ENCODE measurements around the gene RBBP8.
"Not testable (repeated sequence)": the region's sequence is repeated elsewhere in the genome, so short reads cannot be mapped to it uniquely, and the experiment has no call there.

The RBBP8 gene

DNA sequence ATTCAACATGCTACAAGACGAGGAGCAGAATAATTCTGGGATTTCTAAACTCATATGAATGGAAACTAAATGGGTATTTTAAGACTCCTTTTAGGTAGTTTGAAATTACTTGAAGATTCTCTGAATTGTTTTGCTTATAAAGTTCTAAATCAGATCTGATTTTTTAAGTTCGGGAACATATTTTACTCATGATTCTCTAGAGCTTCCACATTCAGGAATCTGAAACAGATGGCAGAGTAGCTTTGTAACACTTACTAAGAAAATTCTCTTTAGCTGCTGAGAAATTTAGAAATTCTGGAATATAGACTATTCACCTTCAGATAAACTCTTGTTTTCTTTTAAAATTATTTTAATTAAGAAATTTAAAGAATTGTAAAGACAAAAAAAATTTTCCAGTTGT is 13.7 kb downstream of the RBBP8 start:
- DNase-seq = no peak

DNA sequence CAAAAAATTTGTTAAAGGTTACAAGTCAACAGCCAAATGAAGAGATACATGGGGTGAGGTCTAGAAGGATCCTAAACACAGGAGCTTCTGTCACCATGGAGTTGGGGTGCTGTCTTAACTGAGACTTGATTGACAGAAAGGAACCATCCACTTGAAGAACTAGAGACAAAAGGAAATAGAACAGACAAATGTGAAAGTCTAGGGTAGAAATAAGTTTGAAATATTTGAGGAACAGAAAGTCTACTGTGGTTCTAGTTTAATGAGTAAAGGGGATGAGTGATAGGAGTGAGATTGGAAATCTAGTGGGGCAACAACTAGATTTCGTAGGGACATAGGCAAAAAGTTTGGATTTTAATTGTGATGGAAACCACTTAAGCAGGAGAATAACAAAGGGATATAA is 18.7 kb downstream of the RBBP8 start:
- DNase-seq = no peak

DNA sequence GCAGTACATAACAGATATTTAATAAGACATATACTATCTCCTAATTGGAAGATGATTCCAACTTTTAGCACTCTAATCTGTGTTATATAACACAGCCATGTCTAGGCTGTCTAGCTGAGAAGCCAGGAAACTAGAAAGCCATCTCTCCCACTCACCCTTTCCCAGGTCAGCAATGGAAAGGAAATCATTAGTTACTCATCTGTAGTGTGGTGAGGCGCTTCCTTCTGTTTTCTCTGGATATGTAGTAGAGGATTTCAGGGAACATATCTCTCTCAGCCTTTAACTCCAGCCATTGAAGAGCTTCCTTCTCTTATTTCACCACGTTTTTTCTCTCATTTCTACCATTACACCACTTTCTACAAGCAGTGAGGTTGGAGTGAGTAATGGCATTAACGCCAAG is 19.4 kb downstream of the RBBP8 start:
- no peak for DNase-seq

DNA sequence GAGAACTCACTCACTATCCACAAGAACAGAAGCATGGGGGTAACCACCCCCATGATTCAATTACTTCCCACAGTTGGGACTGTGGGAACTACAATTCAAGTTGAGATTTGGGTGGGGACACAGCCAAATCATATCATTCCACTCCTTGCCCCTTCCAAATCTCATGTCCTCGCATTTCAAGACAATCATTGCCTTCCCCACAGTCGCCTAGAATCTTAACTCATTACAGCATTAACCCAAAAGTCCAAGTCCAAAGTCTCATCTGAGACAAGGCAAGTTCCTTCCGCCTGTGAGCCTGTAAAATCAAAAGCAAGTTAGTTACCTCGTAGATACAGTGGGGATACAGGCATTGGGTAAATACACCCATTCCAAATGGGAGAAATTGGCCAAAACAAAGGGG is 20.9 kb downstream of the RBBP8 start:
- DNase-seq = not testable (repeated sequence)

DNA sequence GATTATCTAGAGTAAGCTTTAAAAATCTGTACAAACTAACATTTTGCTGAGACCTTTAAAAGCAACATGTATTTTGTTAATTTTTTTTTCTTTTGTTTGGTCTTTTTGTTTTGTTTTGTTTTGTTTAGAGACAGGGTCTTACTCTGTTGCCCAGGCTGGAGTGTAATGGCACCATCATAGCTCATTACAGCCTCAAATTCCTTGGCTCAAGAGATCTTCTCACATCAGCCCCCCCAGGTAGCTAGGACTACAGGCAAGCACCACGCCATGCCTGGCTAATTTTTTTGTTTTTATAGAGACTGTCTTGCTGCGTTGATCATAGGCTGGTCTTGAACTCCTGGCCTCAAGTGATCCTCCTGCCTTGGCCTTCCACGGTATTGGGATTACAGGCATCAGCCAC is 23.1 kb downstream of the RBBP8 start:
- DNase-seq = no peak

DNA sequence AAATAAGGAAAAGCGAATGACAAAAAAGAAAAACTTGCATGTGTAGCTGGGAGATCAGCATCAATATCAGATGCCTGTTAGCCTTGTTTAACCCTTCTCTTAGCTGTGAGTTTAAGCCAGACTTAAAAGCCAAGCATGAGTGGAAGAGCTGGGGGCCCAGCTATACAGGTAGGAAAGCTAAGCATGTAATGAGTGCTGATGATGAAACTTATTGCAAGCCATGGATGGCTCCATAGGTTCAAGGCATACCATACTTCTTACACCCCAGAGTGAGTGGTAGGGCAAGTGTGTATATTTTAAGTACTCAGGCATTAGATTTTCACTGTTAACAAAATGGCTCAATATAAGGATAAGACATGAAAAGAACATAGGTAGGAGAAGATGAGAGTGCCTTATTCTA is 28.0 kb downstream of the RBBP8 start:
- DNase-seq = no peak

DNA sequence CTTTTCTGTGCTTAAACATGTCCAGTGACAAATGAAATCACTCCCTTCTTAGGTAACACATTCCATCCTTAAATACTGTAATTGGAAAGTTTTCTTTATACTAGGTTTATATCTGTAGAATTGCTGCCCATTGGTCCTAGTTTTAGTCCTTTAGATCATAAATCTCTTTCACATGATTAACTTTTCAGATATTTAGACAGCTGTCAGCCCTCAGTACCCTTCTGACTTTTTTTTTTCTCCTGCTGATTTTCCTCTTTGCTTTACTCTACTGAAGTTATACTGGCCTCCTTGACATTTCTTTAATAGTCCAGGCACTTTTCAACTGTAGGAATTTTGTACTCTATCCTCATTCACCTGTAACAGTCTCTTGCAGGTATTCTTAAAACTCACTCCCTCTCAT is 28.9 kb downstream of the RBBP8 start:
- no peak for DNase-seq

DNA sequence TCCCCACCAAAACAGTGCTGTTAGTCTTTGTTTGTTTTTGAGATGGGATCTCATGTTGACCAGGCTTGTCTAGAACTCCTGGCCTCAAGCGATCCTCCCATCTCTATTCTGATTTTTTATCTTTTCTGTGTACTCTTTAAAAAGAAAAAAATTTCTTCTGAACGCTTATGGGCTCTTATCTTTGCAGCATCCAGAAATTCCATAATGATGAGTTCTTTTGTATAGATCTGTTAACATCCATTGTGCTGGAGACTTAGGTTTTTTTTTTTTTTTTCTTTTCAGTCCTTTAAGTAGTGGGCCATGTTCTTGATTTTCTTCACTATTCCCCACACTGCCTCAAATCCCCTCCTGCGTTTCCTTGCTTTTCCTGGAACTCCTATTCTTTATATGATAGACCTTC is 31.0 kb downstream of the RBBP8 start:
- no peak for DNase-seq

DNA sequence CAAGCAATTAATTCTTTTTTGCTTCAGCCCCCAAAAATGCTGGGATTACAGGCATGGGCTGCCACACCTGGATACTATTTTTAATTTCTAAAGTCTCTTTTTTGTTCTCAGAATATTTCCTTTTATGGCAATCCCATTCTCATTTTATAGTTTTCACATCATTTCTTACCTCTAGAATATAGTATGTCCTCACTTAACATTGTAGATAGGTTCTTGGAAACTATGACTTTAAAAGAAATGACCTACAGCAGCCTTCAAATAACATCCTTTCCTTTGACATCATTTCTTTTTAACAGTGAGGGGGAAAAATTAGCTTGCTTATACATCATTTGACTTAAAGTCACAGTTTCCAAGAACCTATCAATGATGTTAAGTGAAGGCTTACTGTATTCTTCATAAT is 31.6 kb downstream of the RBBP8 start:
- DNase-seq = no peak

DNA sequence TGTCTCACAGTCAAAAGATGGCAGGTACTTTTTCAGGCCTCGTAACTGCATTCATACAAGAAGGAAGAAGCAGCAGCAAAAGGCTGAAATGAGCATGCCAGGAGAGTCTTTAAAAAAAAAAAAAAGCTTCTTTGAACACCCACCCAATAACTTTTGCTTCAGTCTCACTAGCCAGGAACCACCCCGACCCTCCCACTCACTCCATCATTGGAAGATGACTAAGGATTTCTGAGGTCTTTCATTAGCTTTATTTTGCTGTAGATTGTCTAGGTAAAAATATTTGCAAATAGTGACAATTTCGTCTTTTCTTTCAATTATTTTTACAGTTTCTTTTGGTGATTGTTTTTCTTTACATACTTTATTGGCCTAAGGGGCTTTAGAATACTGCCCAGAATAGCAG is 37.9 kb downstream of the RBBP8 start:
- no peak for DNase-seq

DNA sequence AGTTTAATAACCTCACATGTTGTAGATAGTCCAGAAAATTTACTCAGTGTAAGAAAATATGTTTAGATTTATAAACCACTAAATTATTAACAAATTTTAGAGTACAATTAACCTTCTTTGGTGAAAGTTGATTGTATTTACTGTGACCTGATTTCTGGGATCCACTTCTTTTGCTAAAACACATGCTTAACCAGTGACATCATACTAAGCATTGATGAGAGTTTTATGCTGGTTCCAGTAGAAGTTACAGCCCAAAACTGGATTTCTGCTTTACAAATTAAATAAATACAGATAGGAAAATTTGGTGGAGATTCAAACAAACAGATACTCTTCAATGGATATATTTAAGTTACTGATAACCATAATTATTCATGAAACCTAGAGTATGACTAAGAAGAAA is 40.9 kb downstream of the RBBP8 start:
- no peak for DNase-seq

DNA sequence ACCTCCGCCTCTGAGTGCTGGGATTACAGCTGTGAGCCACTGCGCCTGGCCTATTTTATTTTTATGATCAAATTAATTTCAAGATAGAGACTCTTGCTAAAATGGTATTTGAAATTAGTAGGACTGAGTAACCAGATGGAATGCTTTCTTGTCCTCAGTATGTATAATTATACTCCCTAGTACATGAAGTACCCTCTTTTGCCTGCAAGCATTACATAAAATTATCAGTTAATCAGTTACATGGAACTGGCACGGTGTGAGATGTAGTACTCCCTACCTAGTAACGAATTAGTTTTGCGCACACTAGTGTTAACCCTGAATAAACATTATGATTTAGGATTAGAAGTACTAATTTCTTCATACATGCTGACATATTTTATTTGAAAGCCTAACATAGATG is 41.6 kb downstream of the RBBP8 start:
- no peak for DNase-seq

DNA sequence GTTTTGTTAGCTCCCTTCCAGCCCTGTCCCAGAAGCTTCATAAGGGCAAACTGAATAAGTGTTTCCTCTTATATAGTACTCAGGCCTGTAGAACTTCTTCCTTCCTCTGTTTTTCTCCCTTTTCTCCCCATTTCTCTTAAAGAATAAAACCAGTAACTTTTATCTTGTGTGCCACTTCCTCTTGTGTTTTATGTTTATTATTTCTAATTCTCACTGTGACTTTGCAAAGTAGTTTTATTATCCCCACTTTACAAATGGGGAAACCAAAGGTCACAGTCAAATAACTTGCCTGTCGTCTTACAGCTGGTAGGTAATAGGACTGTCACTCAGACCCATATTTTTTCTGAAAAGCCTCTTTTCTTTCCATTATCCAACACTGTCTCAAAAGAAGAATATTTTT is 42.4 kb downstream of the RBBP8 start:
- DNase-seq = no peak

DNA sequence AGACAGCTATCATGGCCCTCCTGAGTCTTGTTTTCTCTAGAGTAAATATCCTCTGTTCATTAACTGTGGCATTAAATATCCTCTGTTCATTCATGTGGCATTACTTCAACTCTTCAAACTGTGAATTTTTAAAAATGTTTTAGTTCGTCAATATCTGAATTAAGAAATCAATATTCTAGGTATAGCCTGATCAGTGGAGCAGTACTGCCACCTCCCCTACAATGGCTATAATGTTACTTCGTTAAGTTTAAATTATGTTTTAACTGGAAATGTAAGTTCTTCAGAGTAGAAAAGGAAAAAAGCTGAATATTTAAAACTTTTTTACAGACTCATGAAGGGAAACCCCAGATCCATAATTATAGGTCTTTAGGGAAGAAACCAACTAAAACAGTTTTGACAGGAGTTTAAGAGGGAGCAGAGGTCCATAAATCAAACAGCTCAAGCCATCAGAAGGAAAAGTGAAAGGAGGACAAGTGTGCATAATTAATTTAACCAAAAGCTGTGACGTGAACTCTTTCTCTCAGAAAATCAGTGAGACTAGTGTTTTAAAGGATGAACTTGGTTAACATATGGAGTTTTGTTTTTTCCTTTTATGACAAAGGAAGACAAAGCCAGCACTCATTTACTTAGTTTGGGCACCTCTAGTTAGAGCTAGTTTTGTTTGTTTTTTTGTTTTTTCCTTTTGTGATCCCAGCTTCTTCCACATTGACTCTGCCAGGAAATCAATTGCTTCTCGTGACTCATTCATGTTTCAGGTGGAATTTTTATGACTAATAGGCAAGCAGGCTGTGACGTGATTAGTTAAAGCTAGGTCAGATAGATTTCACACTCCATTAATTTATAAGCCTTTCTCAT is 44.9 kb downstream of the RBBP8 start:
- no peak for DNase-seq

DNA sequence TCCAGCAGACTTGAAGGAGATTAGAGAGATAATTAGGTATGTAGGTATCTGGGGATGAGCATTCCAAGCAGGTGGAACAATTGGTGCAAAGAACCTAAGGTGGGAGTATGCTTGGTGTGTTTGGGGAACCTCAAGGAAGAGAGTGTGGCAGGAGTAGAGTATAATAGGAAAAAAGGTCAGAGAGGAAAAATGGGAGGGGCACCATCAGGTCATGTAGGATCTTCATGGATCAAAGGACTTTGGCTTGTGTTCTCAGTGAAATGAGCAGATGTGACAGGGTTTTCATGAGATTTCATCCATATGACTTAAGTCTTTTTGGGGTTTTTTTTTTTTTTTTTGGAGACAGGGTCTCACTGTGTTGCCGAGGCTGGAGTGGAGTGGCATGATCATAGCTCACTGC is 47.3 kb downstream of the RBBP8 start:
- DNase-seq = no peak

DNA sequence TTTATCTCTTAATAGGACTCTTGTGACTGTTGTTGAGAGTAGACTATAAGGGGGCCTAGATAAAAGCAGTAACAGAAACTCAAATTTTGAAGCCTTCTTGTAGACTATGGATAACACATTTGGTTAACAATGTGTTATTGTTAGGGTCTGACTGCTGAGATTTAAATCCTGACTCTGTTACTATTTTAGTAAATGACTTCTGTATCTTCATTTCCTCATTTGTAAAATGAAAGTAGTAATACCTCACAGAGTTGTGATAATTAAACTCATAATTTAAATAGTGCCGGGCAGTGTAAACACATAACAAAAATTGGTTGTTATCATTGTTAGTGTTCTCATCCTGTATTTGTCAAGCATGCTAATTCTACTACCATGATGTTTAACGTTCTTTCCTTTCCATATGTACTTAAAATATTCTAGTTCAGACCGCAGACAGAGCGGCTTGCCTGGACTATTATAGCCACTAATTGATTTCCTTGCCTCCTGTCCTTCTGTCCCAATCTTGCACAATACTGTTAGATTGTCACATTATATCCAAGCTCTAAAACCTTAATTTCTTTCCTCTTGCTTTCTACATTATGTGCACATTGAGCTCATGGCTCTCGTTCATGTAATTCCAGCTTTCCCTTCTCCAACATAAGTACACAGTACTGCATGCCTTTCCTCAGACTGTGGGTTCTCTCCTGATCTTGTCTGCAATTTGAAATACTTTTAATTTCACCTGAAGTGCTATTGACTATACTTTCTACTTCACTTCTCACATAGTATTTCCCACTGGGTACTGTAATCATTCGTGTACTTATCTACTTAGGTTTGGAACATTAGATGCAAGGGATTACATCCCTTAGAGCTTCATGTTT is 48.4 kb downstream of the RBBP8 start:
- no peak for DNase-seq

DNA sequence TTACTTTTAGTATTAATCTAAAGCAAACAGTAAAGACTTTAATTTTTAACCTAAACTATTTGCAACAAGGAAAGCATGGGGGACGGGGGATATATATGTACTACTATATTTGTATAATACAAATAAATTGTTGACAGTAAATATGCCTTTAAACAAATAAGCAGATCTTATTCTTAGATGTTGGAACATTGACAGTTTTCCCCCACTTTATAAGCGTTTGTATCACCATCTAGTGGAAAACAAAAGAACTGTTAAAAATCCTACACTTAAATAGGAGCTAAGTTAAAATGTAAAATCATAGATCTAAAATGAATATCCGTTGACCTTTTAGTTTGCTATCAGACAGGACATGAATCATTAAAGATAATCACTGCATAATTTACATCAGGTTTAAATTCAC is 50.0 kb downstream of the RBBP8 start:
- DNase-seq = no peak

DNA sequence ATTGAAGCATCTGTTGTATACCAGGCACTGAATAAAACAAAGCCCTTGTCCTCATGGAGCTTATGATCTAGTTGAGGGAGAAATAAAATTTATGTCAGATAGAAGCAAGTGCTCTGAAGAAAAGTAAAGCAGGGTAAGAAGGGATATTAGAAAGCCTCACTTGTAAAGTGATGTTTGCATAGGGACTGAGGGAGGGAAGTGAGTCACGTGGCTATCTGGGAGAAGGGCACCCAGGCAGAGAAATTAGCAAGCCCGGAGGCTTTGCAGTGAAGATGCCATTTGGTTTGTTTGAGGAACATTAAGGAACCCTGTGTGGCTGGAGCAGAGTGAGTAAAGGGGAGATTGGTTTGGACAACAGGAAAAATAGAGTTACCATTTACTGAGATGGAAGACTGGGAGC is 52.1 kb downstream of the RBBP8 start:
- DNase-seq = no peak

DNA sequence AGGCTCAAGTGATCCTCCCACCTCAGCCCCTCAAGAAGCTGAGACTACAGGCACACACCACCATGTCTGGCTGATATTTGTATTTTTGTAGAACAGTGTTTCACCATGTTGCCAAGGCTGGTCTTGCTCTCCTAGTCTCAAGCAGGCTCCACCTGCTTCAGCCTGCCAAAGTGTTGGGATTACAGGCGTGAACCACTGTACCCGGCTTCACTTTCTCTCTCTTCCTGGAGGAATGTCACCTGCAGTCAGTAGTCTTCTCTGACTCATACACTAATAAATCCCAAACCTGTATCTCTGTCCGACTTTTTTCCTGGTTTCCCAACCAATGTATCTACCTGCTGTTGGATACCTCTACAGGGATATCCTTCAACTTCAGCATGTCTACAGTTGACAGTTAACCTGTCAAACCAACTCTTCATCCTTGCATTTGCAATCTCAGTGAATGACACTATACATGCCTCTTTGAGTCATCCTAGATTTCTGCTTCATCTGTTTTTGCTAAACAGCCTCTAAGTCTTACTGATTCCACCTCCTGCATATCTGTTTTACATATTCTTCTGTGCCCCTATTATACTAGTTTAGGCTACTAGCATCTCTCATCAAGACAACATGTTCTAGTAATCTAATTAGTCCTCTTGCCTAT is 54.5 kb downstream of the RBBP8 start:
- DNase-seq = no peak

DNA sequence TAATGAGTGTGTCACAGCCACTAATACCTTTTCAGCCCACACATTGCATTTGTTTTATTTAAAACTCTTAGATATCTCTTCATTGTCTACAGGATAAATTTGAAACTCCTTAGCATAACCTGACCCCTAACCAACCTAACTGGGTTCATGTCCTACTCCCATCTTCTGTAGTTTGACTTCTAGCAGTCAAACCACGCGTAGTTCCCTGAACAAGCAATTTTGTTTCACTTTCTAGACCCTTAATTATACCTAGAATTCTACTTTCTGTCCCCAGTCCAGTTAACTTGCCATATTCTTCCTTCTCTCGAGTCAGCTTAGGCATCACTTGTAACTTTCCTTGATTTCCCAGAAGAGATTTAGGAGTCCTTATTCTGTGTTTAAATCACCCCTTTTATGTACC is 55.1 kb downstream of the RBBP8 start:
- no peak for DNase-seq

DNA sequence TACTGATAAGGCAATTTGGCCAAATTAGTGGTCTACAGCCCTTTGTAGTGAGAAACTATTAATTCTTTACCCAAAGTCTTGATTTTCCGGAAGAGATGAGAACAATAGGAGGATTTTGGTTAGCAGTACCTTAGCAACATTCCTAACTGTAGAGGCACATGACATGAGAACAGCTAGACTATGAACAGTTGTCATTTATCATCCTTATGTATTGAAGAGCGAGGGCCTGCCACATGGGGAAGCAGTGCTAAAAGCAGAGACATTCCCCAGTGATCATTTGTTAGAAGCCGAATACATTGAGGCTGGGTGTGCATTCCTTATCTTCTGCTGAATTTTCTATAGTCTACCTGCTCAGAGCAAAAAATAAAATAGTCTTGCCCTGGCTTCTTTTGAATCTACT is 65.2 kb downstream of the RBBP8 start:
- no peak for DNase-seq

DNA sequence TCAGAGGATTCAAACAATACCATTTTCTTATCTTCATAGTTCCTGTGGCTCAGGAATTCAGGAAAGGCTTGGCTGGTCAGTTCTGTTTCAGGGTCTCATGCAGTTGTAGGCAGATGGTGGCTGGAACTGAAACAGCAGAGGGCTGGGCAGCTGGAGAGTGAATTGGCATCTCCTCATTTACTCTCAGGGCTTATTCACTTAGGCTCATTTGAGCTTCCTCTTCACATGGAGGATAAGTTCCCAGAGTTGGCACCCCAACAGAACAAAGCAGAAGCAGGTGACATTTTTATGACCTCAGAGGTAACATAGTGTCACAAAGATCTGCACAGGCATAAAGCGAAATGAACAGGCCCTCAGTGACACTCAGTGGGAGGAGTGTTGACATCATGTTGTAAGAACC is 66.1 kb downstream of the RBBP8 start:
- no peak for DNase-seq

DNA sequence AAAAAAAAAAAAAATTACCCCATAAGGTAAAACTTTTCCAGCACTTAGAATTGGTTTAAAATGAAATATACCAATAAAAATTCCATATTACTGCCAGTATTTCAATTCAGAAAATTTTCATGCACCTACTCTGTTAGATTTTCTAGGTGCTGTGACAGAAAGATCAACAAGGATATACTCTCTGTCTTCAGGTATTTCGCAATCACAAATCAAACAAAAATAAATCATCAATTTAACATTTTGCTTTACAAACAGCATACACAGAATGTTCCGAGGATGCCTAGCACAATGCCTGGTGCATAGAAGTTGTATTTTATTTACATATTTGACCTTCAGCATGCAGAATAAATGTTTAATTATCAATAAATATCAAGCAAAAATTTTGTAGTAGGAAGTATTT is 66.5 kb downstream of the RBBP8 start:
- DNase-seq = no peak

DNA sequence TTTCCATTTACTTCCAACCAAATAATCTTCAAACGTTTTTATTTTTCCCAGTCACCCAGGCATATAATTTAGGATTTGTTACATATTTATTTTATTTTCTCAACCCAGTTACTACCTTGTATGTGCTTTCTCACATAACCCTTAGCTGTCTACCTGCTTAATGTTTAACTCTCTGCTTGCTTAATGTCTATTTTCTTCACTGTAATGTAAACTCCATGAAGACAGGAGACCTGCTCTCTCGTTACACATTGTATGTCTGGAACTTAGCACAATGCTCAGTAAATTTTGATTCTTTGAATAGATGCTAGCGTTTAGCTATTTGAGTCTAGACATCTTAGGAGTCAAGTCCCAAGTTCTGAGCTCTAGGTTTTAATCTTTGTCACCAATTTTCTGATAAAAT is 70.2 kb downstream of the RBBP8 start:
- no peak for DNase-seq

Data from stimulated activated naive CD4-positive, alpha-beta T cell treated with Interleukin-2 at 50 U/mL for 16 hours (primary cell).